Measurements from ENCODE around the gene DMD. TPM values are rescaled to one million over a fixed set of nuclear protein-coding genes. Genes with fewer than 3 reads are reported as not detected.
"Not testable (repeated sequence)": the region's sequence is repeated elsewhere in the genome, so short reads cannot be mapped to it uniquely, and the experiment has no call there.

The DMD gene
- total RNA-seq, 3 donors from 2014 or later, result 11.2 to 140 (median 12.6) TPM

DNA sequence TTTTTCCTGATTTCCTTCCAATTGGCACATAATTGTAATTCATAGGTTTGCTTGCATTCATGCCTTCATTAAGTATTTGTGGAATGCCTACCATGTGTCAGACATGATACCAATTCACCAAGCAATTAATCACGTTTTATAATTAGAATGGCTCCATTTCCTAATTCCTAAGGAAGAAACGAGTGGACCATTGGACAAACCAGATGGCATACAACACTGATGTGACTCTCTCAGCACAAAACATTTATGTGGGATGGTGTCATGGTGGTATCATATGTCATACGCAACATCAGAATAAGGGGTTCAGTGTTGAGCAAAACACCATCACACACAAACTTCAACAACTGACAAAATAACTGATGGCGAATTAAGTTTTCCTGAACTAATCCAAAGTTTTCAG lies 502.8 kb downstream of the DMD start:
- H3K4me1 ChIP-seq (ENCODE audit: low read depth), result no peaks in the 10 kb centered on the region
- intact Hi-C loops (cut with DNase I, micrococcal nuclease), result no loop called here
- H3K9me3 ChIP-seq, result no peaks in the 10 kb centered on the region
- ATAC-seq (no peak), DNase-seq (no peak)
- H3K36me3 ChIP-seq (ENCODE audit: low read depth), result no peaks in the 10 kb centered on the region
- TF ChIP-seq, protein P1, sequence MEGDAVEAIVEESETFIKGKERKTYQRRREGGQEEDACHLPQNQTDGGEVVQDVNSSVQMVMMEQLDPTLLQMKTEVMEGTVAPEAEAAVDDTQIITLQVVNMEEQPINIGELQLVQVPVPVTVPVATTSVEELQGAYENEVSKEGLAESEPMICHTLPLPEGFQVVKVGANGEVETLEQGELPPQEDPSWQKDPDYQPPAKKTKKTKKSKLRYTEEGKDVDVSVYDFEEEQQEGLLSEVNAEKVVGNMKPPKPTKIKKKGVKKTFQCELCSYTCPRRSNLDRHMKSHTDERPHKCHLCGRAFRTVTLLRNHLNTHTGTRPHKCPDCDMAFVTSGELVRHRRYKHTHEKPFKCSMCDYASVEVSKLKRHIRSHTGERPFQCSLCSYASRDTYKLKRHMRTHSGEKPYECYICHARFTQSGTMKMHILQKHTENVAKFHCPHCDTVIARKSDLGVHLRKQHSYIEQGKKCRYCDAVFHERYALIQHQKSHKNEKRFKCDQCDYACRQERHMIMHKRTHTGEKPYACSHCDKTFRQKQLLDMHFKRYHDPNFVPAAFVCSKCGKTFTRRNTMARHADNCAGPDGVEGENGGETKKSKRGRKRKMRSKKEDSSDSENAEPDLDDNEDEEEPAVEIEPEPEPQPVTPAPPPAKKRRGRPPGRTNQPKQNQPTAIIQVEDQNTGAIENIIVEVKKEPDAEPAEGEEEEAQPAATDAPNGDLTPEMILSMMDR (IDR thresholded peaks at IDR 0.05), result no peak
- no peak overlapping the region for H3K4me3 ChIP-seq

DNA sequence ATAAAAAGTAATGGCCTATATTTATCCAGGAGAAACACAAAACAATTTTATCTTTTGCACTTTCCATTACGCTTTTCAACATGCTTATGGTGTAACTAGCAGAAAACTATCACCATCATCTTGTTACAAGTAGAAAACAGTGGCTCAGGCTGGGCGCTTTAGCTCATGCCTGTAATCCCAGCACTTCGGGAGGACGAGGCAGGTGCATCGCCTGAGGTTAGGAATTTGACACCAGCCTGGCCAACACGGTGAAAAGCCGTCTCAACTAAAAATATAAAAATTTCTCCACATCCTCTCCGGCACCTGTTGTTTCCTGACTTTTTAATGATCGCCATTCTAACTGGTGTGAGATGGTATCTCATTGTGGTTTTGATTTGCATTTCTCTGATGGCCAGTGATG lies 506.0 kb downstream of the DMD start:
- ATAC-seq; H3K4me1 ChIP-seq (ENCODE audit: low read depth); intact Hi-C loops (cut with DNase I, micrococcal nuclease); DNase-seq; H3K9me3 ChIP-seq; H3K36me3 ChIP-seq (ENCODE audit: low read depth); H3K4me3 ChIP-seq: not testable (repeated sequence)

DNA sequence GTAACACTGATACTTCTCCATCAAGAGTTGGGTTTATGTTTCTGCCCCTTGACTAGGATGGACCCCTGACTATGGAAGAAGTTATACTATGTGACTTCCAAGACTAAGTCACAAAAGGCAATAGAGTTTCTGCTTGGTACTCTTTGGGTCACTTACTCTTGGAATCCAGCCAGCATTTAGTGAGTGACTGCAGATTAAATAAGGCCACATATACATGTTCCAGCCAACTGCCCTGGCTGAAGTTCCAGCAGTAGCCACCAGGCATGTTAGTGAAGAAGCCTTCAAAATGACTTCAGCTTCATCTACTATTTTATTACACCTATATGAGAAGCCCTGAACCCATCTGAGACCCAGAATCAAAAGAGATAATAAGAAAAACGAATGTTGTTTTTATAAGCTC lies 524.0 kb downstream of the DMD start:
- no peak overlapping the region for H3K4me3 ChIP-seq
- DNase-seq, result no peak
- H3K9me3 ChIP-seq, result no peaks in the 10 kb centered on the region
- no peaks in the 10 kb centered on the region for H3K4me1 ChIP-seq (ENCODE audit: low read depth)
- ATAC-seq, result no peak
- intact Hi-C loops (cut with DNase I, micrococcal nuclease), result no loop called here
- H3K36me3 ChIP-seq (ENCODE audit: low read depth), result no peaks in the 10 kb centered on the region
- TF ChIP-seq, protein P1 (IDR thresholded peaks at IDR 0.05), result no peak

DNA sequence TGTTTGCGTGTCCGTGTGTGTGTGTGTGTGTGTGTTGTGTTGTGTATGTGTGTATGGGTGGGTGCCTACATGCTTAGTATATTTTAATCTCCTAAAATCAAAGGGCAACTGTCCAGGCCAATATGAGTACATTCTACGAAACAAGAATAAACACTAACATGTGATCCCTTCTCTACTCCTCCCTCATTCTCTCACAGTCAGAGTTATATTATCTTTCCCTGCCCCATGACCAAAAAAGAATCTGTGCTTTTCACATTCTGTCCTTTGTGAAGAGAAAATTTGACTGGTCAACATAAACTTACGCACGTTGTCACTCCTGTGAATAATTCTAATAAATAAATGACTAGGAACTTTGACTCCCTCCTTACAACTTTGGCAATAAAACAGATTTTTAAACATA lies 532.9 kb downstream of the DMD start:
- no peaks in the 10 kb centered on the region for H3K36me3 ChIP-seq (ENCODE audit: low read depth)
- ATAC-seq (no peak), DNase-seq (no peak)
- TF ChIP-seq, protein P1 (IDR thresholded peaks at IDR 0.05), result no peak
- intact Hi-C loops (cut with DNase I, micrococcal nuclease), result no loop called here
- H3K4me1 ChIP-seq (ENCODE audit: low read depth), result no peaks in the 10 kb centered on the region
- no peak overlapping the region for H3K4me3 ChIP-seq
- no peaks in the 10 kb centered on the region for H3K9me3 ChIP-seq

DNA sequence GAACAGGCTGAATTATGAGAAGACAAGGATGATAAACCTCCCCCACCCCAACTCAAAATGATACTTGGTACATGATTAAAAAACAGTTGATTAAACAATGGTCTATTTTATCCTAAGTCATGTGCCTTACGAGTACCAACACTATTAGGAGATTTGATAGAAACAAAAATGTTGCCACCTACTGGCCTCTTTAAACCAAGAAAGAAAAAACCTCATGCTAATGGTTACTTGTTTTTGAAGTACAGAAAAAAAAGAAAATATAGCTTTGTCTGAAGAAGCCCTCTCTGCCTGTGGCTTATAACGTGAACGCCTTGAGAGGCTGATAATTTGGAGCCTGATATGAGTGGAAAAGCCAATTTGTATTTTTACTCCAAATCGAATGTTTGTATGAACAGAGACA lies 538.2 kb downstream of the DMD start:
- H3K4me3 ChIP-seq, result no peak overlapping the region
- H3K4me1 ChIP-seq (ENCODE audit: low read depth), result no peaks in the 10 kb centered on the region
- H3K36me3 ChIP-seq (ENCODE audit: low read depth), result no peaks in the 10 kb centered on the region
- no peaks in the 10 kb centered on the region for H3K9me3 ChIP-seq
- DNase-seq (no peak), ATAC-seq (no peak)
- TF ChIP-seq, protein P1 (IDR thresholded peaks at IDR 0.05), result no peak
- intact Hi-C loops (cut with DNase I, micrococcal nuclease), result no loop called here

DNA sequence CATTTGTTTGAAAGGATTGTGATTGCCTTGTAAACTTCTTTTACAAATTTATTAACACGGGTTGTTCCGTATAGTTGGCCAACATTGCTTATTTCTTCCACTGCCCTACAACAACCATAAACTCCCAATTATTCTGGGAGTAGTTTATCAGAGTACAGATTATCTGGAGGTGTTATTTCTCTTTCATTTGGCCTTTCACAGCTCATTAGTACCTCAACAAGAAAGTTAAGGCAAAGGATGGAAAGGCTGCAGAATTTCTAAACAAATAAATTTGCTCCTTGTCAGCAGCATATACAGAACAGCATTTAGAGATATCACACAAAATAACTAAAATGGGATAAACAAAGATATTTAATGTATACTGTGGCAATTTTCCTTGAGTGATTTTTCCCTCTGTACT lies 548.8 kb downstream of the DMD start:
- intact Hi-C loops (cut with DNase I, micrococcal nuclease), result no loop called here
- Histone ChIP-seq H3K9me3 (no peaks in the 10 kb centered on the region), H3K36me3 (ENCODE audit: low read depth) (no peaks in the 10 kb centered on the region), H3K4me3 (no peak overlapping the region), H3K4me1 (ENCODE audit: low read depth) (no peaks in the 10 kb centered on the region)
- DNase-seq (no peak), ATAC-seq (no peak)
- TF ChIP-seq, protein P1 (IDR thresholded peaks at IDR 0.05), result no peak
